OCI-LY1 (cell line): Measurements from ENCODE around the gene CFAP97.

Experiments
- H2AFZ ChIP-seq: fragments of 200-600 bp; sonication (generic), shearing (Covaris generic); 2 replicates; pipeline ENCODE4 v1.6.0; 2014; ENCODE audit warnings: antibody characterized with exemption, mild to moderate bottlenecking, low read length
- H3F3A ChIP-seq: fragments of 200-600 bp; sonication (generic), shearing (Covaris generic); 2 replicates; pipeline ENCODE4 v1.6.0; 2014; ENCODE audit warnings: mild to moderate bottlenecking, antibody characterized with exemption, low read length, moderate library complexity; ENCODE audit not compliant: insufficient read depth
- H3K27ac ChIP-seq: fragments of 200-600 bp; sonication (generic); 2 replicates; pipeline ENCODE4 v1.5.1; 2014; ENCODE audit warnings: low read length, mixed run types, mild to moderate bottlenecking, low read depth; ENCODE audit not compliant: poor library complexity, severe bottlenecking
- H3K27me3 ChIP-seq: fragments of 200-600 bp; sonication (generic); 2 replicates; pipeline ENCODE4 v1.6.0; 2014; ENCODE audit warnings: antibody characterized with exemption, mild to moderate bottlenecking, low read length, moderate library complexity; ENCODE audit not compliant: insufficient read depth
- H3K36me3 ChIP-seq: fragments of 200-600 bp; sonication (generic); 2 replicates; pipeline ENCODE4 v1.6.1; 2014; ENCODE audit warnings: mild to moderate bottlenecking, antibody characterized with exemption, low read length, moderate library complexity, mixed read lengths; ENCODE audit not compliant: insufficient read depth
- H3K4me1 ChIP-seq: fragments of 200-600 bp; sonication (generic); 2 replicates; pipeline ENCODE4 v1.5.1; 2014; ENCODE audit warnings: mild to moderate bottlenecking, low read length, moderate library complexity; ENCODE audit not compliant: insufficient read depth, severe bottlenecking
- H3K4me2 ChIP-seq: fragments of 200-600 bp; sonication (generic), shearing (Covaris generic); 2 replicates; pipeline ENCODE4 v1.6.1; 2014; ENCODE audit warnings: low read length
- H3K4me3 ChIP-seq: fragments of 200-600 bp; sonication (generic); 2 replicates; pipeline ENCODE4 v1.5.1; 2014; ENCODE audit warnings: low read length, low read depth, mild to moderate bottlenecking, mixed read lengths; ENCODE audit not compliant: poor library complexity, severe bottlenecking
- H3K79me2 ChIP-seq: fragments of 200-600 bp; shearing (Covaris generic); 2 replicates; pipeline ENCODE4 v1.6.1; 2016; ENCODE audit warnings: mixed run types, low read length, mixed read lengths; ENCODE audit not compliant: insufficient read depth
- H3K9ac ChIP-seq: fragments of 200-600 bp; sonication (generic), shearing (Covaris generic); 2 replicates; pipeline ENCODE4 v1.6.1; 2014; ENCODE audit warnings: mild to moderate bottlenecking, low read length, mixed read lengths
- H3K9me2 ChIP-seq: fragments of 200-600 bp; sonication (generic), shearing (Covaris generic); 2 replicates; pipeline ENCODE4 v1.6.1; 2014; ENCODE audit warnings: low read depth, mild to moderate bottlenecking, low read length, mixed read lengths
- H3K9me3 ChIP-seq: fragments of 200-600 bp; shearing (Covaris generic); 2 replicates; pipeline ENCODE4 v1.6.1; 2014; ENCODE audit warnings: low read length, mixed read lengths
- H4K20me1 ChIP-seq: fragments of 200-600 bp; sonication (generic), shearing (Covaris generic); 2 replicates; pipeline ENCODE4 v1.6.0; 2016; ENCODE audit warnings: mild to moderate bottlenecking, low read length; ENCODE audit not compliant: insufficient read depth
- EZH2 ChIP-seq: fragments of 200-600 bp; sonication (generic), shearing (Covaris generic); IDR thresholded peaks from 2 replicates; pipeline ENCODE4 v1.8.0; 2017; ENCODE audit warnings: borderline replicate concordance, mixed run types, mild to moderate bottlenecking, antibody characterized with exemption, low read length, moderate library complexity, mixed read lengths
- TF ChIP-seq, protein P1 (sequence below): fragments of 200-600 bp; sonication (generic), shearing (Covaris generic); IDR thresholded peaks from 2 replicates; pipeline ENCODE4 v1.5.1; 2017; ENCODE audit warnings: mild to moderate bottlenecking, antibody characterized with exemption, low read length, moderate library complexity, mixed read lengths

CFAP97 gene

DNA sequence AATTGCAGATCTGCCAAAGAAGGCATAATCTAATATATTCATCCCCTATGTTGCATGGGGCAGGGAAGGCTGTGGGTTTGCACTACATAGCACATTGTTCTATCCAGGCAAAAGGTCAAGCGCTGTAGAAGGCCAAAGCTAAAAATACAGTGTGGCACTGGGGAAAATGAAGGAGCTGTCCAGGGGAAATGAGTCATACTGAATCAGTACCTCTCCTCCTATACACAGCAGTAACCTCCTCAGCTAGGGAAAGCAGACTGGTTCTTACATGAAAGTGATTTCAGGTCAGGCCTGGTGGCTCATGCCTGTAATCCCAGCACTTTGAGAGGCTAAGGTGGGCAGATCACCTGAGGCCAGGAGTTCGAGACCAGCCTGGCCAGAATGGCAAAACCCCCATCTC, 91.7 kb downstream of the CFAP97 start:
- no peaks in the 10 kb centered on the region for H4K20me1 ChIP-seq
- no peaks in the 10 kb centered on the region for H3K4me1 ChIP-seq
- H3K27me3 ChIP-seq = no peaks in the 10 kb centered on the region; the same call in 1 of the 2 replicates
- H2AFZ ChIP-seq = no peak overlapping the region
- no peaks in the 10 kb centered on the region for H3K9me2 ChIP-seq
- TF ChIP-seq, protein P1, sequence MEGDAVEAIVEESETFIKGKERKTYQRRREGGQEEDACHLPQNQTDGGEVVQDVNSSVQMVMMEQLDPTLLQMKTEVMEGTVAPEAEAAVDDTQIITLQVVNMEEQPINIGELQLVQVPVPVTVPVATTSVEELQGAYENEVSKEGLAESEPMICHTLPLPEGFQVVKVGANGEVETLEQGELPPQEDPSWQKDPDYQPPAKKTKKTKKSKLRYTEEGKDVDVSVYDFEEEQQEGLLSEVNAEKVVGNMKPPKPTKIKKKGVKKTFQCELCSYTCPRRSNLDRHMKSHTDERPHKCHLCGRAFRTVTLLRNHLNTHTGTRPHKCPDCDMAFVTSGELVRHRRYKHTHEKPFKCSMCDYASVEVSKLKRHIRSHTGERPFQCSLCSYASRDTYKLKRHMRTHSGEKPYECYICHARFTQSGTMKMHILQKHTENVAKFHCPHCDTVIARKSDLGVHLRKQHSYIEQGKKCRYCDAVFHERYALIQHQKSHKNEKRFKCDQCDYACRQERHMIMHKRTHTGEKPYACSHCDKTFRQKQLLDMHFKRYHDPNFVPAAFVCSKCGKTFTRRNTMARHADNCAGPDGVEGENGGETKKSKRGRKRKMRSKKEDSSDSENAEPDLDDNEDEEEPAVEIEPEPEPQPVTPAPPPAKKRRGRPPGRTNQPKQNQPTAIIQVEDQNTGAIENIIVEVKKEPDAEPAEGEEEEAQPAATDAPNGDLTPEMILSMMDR = no peak
- TF ChIP-seq EZH2 = no peak
- H3K9me3 ChIP-seq = no peaks in the 10 kb centered on the region
- H3F3A ChIP-seq = no peaks in the 10 kb centered on the region
- H3K4me2 ChIP-seq = no peak overlapping the region
- no peak overlapping the region for H3K4me3 ChIP-seq
- H3K9ac ChIP-seq = no peak overlapping the region
- no peaks in the 10 kb centered on the region for H3K36me3 ChIP-seq
- no peaks in the 10 kb centered on the region for H3K79me2 ChIP-seq
- H3K27ac ChIP-seq = no peak overlapping the region

DNA sequence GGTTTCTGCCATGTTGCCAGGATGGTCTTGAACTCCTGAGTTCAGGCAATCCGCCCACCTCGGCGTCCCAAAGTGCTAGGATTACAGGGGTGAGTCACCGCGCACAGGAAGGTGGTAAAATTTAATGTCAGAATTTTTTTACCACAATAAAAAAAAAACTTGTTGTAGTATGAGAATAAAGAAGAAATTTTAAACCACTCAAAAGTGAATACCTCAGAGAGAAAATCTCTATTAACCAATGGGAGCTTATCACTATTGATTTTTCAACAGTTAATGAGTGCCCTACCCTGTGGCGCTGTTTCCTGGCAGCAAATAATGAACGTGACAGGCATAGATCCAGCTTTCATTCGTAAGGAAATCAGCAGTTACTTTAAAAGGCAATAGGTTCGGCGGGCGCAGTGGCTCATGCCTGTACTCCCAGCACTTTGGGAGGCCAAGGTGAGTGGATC, 93.4 kb downstream of the CFAP97 start:
- H2AFZ ChIP-seq = no peak overlapping the region
- no peaks in the 10 kb centered on the region for H4K20me1 ChIP-seq
- no peak overlapping the region for H3K9ac ChIP-seq
- no peaks in the 10 kb centered on the region for H3K79me2 ChIP-seq
- H3K4me2 ChIP-seq = no peak overlapping the region
- H3K27me3 ChIP-seq = no peaks in the 10 kb centered on the region; the same call in 1 of the 2 replicates
- no peaks in the 10 kb centered on the region for H3F3A ChIP-seq
- TF ChIP-seq EZH2 = no peak
- TF ChIP-seq, protein P1 = no peak
- no peak overlapping the region for H3K27ac ChIP-seq
- H3K4me1 ChIP-seq = no peaks in the 10 kb centered on the region
- H3K36me3 ChIP-seq = no peaks in the 10 kb centered on the region
- H3K4me3 ChIP-seq = no peak overlapping the region
- H3K9me3 ChIP-seq = no peaks in the 10 kb centered on the region
- no peaks in the 10 kb centered on the region for H3K9me2 ChIP-seq

DNA sequence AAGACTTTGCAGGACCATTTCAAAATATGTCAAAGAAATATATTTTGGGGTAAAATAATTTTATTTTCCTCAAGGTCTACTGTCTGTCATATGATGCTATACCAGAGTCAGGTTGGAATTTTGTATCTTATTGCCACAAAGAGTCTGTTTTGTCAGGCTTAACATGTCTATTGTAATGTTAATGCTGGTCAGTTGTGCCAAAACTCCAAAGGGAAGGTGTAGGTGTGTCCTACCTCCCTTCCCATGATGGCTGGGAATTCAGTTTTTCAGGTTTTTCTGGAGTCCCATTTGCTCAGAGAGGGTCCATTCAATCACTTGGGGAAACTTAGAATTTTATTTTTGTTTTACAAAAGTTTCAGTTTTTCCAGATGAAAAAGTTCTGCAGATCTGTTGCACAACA, 94.1 kb downstream of the CFAP97 start:
- no peak for TF ChIP-seq EZH2
- TF ChIP-seq, protein P1 = no peak
- Histone ChIP-seq H3K9ac (no peak overlapping the region), H3K79me2 (no peaks in the 10 kb centered on the region), H3K4me3 (no peak overlapping the region), H3K27ac (no peak overlapping the region), H3K27me3 (no peaks in the 10 kb centered on the region; the same call in 1 of the 2 replicates), H4K20me1 (no peaks in the 10 kb centered on the region), H3K4me1 (no peaks in the 10 kb centered on the region), H3K9me2 (no peaks in the 10 kb centered on the region), H3F3A (no peaks in the 10 kb centered on the region), H3K4me2 (no peak overlapping the region), H3K36me3 (no peaks in the 10 kb centered on the region), H3K9me3 (no peaks in the 10 kb centered on the region), H2AFZ (no peak overlapping the region)
